ENCODE measurements around the gene FUBP3.
A peak's percentile ranks its signal among the peaks of the same experiment; 100 is the strongest.

The FUBP3 gene

GRCh38 chr9:130578865-130579737 lies at the start of gene FUBP3:
FUBP3 (plus strand) TSS chr9:130579577; CDS start chr9:130579681, 104 bp downstream.
- DNase-seq: peak; percentile 75

GRCh38 chr9:130530938-130531337 lies 48.4 kb upstream of the FUBP3 start:
- DNase-seq: no peak

- DNase-seq: no peak
Observed at GRCh38 chr9:130531670-130532069, 47.7 kb upstream of the FUBP3 start.

GRCh38 chr9:130532426-130533080 lies 46.8 kb upstream of the FUBP3 start:
- DNase-seq: no peak

- DNase-seq: no peak
Observed at GRCh38 chr9:130535818-130536521, 43.4 kb upstream of the FUBP3 start.

GRCh38 chr9:130536701-130537107 lies 42.7 kb upstream of the FUBP3 start:
- DNase-seq: no peak

GRCh38 chr9:130537346-130538050 lies 41.9 kb upstream of the FUBP3 start:
- no peak for DNase-seq

GRCh38 chr9:130539420-130540223 lies 39.8 kb upstream of the FUBP3 start:
- DNase-seq: no peak

GRCh38 chr9:130541533-130541932 lies 37.8 kb upstream of the FUBP3 start:
- no peak for DNase-seq

- DNase-seq: no peak
Observed at GRCh38 chr9:130542038-130542437, 37.3 kb upstream of the FUBP3 start.

- no peak for DNase-seq
Observed at GRCh38 chr9:130542457-130543228, 36.7 kb upstream of the FUBP3 start.

GRCh38 chr9:130543368-130543767 lies 36.0 kb upstream of the FUBP3 start:
- DNase-seq: no peak

- no peak for DNase-seq
Observed at GRCh38 chr9:130543859-130544258, 35.5 kb upstream of the FUBP3 start.

GRCh38 chr9:130544364-130544763 lies 35.0 kb upstream of the FUBP3 start:
- no peak for DNase-seq

- DNase-seq: no peak
Observed at GRCh38 chr9:130548103-130548502, 31.3 kb upstream of the FUBP3 start.

GRCh38 chr9:130549093-130549735 lies 30.2 kb upstream of the FUBP3 start:
- DNase-seq: no peak

- DNase-seq: no peak
Observed at GRCh38 chr9:130554606-130555005, 24.8 kb upstream of the FUBP3 start.

- DNase-seq: no peak
Observed at GRCh38 chr9:130555061-130555460, 24.3 kb upstream of the FUBP3 start.

- DNase-seq: no peak
Observed at GRCh38 chr9:130555968-130556367, 23.4 kb upstream of the FUBP3 start.

GRCh38 chr9:130556396-130557076 lies 22.8 kb upstream of the FUBP3 start:
- DNase-seq: no peak
